ENCODE data around the gene FRZB.

Gene FRZB

GRCh38 chr2:182824767-182825158 lies 41.7 kb downstream of the FRZB start:
- TF ChIP-seq CTCF (IDR thresholded peaks at IDR 0.05; ENCODE audit: low read depth, low read length), result no peak
- no peak for DNase-seq (ENCODE audit: low read depth, low spot score)
- H3K4me3 ChIP-seq (ENCODE audit: low read depth, low read length), result no peak overlapping the region
- in situ Hi-C loops (cut with HindIII; ENCODE audit: low sequenced_read_pairs), result no loop called here

GRCh38 chr2:182824056-182824766 lies 42.2 kb downstream of the FRZB start:
- in situ Hi-C loops (cut with HindIII; ENCODE audit: low sequenced_read_pairs), result no loop called here
- no peak for DNase-seq (ENCODE audit: low read depth, low spot score)
- TF ChIP-seq CTCF (IDR thresholded peaks at IDR 0.05; ENCODE audit: low read depth, low read length), result no peak
- H3K4me3 ChIP-seq (ENCODE audit: low read depth, low read length), result no peak overlapping the region

GRCh38 chr2:182822733-182823132 lies 43.7 kb downstream of the FRZB start:
- no peak for TF ChIP-seq CTCF (IDR thresholded peaks at IDR 0.05; ENCODE audit: low read depth, low read length)
- H3K4me3 ChIP-seq (ENCODE audit: low read depth, low read length), result no peak overlapping the region
- DNase-seq (ENCODE audit: low read depth, low spot score), result no peak
- in situ Hi-C loops (cut with HindIII; ENCODE audit: low sequenced_read_pairs), result no loop called here

- in situ Hi-C loops (cut with HindIII; ENCODE audit: low sequenced_read_pairs), result no loop called here
- no peak for TF ChIP-seq CTCF (IDR thresholded peaks at IDR 0.05; ENCODE audit: low read depth, low read length)
- H3K4me3 ChIP-seq (ENCODE audit: low read depth, low read length), result no peak overlapping the region
- no peak for DNase-seq (ENCODE audit: low read depth, low spot score)
Observed at GRCh38 chr2:182821182-182821581, 45.3 kb downstream of the FRZB start.

GRCh38 chr2:182819412-182819811 lies 47.0 kb downstream of the FRZB start:
- H3K4me3 ChIP-seq (ENCODE audit: low read depth, low read length), result no peak overlapping the region
- TF ChIP-seq CTCF (IDR thresholded peaks at IDR 0.05; ENCODE audit: low read depth, low read length), result no peak
- in situ Hi-C loops (cut with HindIII; ENCODE audit: low sequenced_read_pairs), result no loop called here
- DNase-seq (ENCODE audit: low read depth, low spot score), result no peak

- no peak overlapping the region for H3K4me3 ChIP-seq (ENCODE audit: low read depth, low read length)
- DNase-seq (ENCODE audit: low read depth, low spot score), result no peak
- TF ChIP-seq CTCF (IDR thresholded peaks at IDR 0.05; ENCODE audit: low read depth, low read length), result no peak
- in situ Hi-C loops (cut with HindIII; ENCODE audit: low sequenced_read_pairs), result no loop called here
Observed at GRCh38 chr2:182818925-182819324, 47.5 kb downstream of the FRZB start.
